ENCODE results near the gene MYO1D. TPM values are rescaled to one million over a fixed set of nuclear protein-coding genes. Genes with fewer than 3 reads are reported as not detected.

Gene MYO1D
- total and polyA plus RNA-seq, 2 of the 13 experiments (the other 11 are each of a cell fraction or from before 2014, with no cell fraction given) = 13.2 to 17.3 TPM

DNA sequence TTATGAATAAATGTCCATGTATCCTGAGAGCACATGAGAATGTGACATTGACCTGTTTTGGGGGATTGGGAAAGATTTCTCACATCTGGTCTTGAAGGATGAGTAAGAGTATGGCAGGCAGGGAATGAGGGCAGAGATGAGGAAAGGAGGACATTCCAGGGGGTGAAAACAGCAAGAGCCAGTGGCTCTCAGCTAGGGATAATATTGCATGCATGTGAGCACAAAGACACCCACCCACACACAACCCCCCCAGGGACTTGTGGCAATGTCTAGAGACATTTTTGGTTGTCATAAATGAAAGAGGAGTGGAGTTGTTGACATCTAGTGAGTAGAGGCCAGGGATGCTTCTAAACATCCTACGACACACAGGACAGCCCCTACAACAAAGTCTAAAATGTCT lies 6.0 kb downstream of the MYO1D start:
- Histone ChIP-seq H3K79me2 (ENCODE audit: insufficient read depth, low read length) (peaks cover 7% of the 10 kb centered on the region), H3K4me1 (ENCODE audit: insufficient read depth, low read length) (peaks cover 32% of the 10 kb centered on the region), H3K27me3 (ENCODE audit: control insufficient read depth in 1 of 2, insufficient read depth in 2 of 2, low read length in 2 of 2) (no peaks in the 10 kb centered on the region), H3K36me3 (replicated peaks in 1 of 2; ENCODE audit: control insufficient read depth in 1 of 2, insufficient read depth in 2 of 2, low read length in 2 of 2) (no peaks in the 10 kb centered on the region), H3K4me3 (replicated peaks in 1 of 3; ENCODE audit: insufficient read depth in 1 of 3, low read depth in 2 of 3, low read length in 3 of 3) (no peak overlapping the region), H2AFZ (ENCODE audit: low read length) (no peak overlapping the region), H4K20me1 (ENCODE audit: insufficient read depth, low read length) (no peaks in the 10 kb centered on the region), H3K9ac (ENCODE audit: insufficient read depth, low read depth, low read length) (no peak overlapping the region), H3K9me3 (ENCODE audit: low read length) (no peaks in the 10 kb centered on the region), H3K4me2 (ENCODE audit: low read depth, low read length) (no peak overlapping the region), H3K27ac (ENCODE audit: extremely low read length, insufficient read depth, low read length) (no peak overlapping the region)
- BruUV-seq (replicated peaks) = no TSS peak
- ATAC-seq = no peak
- POLR2A ChIA-PET = no interaction called here
- 91% methylated on average over 1 of the region's 1 CpG for WGBS (ENCODE audit: low lambda C conversion rate)
- in situ Hi-C loops (cut with HindIII; ENCODE audit: extremely low pct_ligation_motif_present, low pct_unique_long_range_greater_than_20kb) = no loop called here
- TF ChIP-seq CAMTA2 (CRISPR knock-in tag; IDR thresholded peaks at IDR 0.05; ENCODE audit: borderline replicate concordance) (no peak), NR1H2 (CRISPR knock-in tag; IDR thresholded peaks at IDR 0.05; ENCODE audit: borderline replicate concordance, low read depth) (no peak), MED13 (CRISPR knock-in tag; IDR thresholded peaks at IDR 0.05) (no peak), NCOA1 (CRISPR knock-in tag; IDR thresholded peaks at IDR 0.05) (no peak), ZNF883 (CRISPR knock-in tag; IDR thresholded peaks at IDR 0.05; ENCODE audit: not compliant biosample characterization) (no peak), HIVEP1 (CRISPR knock-in tag; IDR thresholded peaks at IDR 0.05) (no peak), MED8 (CRISPR knock-in tag; IDR thresholded peaks at IDR 0.05; ENCODE audit: insufficient replicate concordance) (no peak), ELK4 (CRISPR knock-in tag; IDR thresholded peaks at IDR 0.05; ENCODE audit: borderline replicate concordance) (no peak), RFX3 (CRISPR knock-in tag; IDR thresholded peaks at IDR 0.05) (no peak), HNF4G (IDR thresholded peaks at IDR 0.05; ENCODE audit: borderline replicate concordance, low read depth, low read length) (no peak), HNF4G (CRISPR knock-in tag; IDR thresholded peaks at IDR 0.05; ENCODE audit: borderline replicate concordance, low read depth) (no peak), KDM5A (IDR thresholded peaks at IDR 0.05; ENCODE audit: borderline replicate concordance, low read length) (no peak), RXRA (CRISPR knock-in tag; IDR thresholded peaks at IDR 0.05) (no peak), ZBTB38 (CRISPR knock-in tag; IDR thresholded peaks at IDR 0.05) (no peak), ZNF207 (IDR thresholded peaks at IDR 0.05; ENCODE audit: borderline replicate concordance) (no peak)
- TF ChIP-seq, protein P1, sequence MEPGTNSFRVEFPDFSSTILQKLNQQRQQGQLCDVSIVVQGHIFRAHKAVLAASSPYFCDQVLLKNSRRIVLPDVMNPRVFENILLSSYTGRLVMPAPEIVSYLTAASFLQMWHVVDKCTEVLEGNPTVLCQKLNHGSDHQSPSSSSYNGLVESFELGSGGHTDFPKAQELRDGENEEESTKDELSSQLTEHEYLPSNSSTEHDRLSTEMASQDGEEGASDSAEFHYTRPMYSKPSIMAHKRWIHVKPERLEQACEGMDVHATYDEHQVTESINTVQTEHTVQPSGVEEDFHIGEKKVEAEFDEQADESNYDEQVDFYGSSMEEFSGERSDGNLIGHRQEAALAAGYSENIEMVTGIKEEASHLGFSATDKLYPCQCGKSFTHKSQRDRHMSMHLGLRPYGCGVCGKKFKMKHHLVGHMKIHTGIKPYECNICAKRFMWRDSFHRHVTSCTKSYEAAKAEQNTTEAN (CRISPR knock-in tag; conservative IDR thresholded peaks at IDR 0.05) = no peak
- TF ChIP-seq, protein P2, sequence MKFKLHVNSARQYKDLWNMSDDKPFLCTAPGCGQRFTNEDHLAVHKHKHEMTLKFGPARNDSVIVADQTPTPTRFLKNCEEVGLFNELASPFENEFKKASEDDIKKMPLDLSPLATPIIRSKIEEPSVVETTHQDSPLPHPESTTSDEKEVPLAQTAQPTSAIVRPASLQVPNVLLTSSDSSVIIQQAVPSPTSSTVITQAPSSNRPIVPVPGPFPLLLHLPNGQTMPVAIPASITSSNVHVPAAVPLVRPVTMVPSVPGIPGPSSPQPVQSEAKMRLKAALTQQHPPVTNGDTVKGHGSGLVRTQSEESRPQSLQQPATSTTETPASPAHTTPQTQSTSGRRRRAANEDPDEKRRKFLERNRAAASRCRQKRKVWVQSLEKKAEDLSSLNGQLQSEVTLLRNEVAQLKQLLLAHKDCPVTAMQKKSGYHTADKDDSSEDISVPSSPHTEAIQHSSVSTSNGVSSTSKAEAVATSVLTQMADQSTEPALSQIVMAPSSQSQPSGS (CRISPR knock-in tag; IDR thresholded peaks at IDR 0.05) = no peak
- TF ChIP-seq, protein P3, sequence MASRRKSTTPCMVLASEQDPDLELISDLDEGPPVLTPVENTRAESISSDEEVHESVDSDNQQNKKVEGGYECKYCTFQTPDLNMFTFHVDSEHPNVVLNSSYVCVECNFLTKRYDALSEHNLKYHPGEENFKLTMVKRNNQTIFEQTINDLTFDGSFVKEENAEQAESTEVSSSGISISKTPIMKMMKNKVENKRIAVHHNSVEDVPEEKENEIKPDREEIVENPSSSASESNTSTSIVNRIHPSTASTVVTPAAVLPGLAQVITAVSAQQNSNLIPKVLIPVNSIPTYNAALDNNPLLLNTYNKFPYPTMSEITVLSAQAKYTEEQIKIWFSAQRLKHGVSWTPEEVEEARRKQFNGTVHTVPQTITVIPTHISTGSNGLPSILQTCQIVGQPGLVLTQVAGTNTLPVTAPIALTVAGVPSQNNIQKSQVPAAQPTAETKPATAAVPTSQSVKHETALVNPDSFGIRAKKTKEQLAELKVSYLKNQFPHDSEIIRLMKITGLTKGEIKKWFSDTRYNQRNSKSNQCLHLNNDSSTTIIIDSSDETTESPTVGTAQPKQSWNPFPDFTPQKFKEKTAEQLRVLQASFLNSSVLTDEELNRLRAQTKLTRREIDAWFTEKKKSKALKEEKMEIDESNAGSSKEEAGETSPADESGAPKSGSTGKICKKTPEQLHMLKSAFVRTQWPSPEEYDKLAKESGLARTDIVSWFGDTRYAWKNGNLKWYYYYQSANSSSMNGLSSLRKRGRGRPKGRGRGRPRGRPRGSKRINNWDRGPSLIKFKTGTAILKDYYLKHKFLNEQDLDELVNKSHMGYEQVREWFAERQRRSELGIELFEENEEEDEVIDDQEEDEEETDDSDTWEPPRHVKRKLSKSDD (CRISPR knock-in tag; IDR thresholded peaks at IDR 0.05; ENCODE audit: low read depth) = no peak
- no peak for DNase-seq (ENCODE audit: low spot score)
- CTCF ChIA-PET (ENCODE audit: low intra/inter-chr PET ratio, low total read pairs) = no interaction called here
- intact Hi-C loops (cut with micrococcal nuclease; ENCODE audit: unreplicated experiment) = no loop called here
- FAIRE-seq = no peak

Data from HepG2 (cell line).